ENCODE results near the gene RABGAP1L. TPM values are rescaled to one million over a fixed set of nuclear protein-coding genes. Genes with fewer than 3 reads are reported as not detected.
A peak's percentile ranks its signal among the peaks of the same experiment; 100 is the strongest.

Gene RABGAP1L
- polyA plus RNA-seq, 3 donors = 35.2 to 75.3 (median 63.3) TPM

- peaks cover 52% of the 10 kb centered on the region for H4K20me1 ChIP-seq (ENCODE audit: insufficient read depth, low read length)
- no peak for TF ChIP-seq CTCF (IDR thresholded peaks at IDR 0.05)
- no peaks in the 10 kb centered on the region for H3K27me3 Mint-ChIP-seq (ENCODE audit: low read depth in 3 of 3)
- intact Hi-C loops (cut with micrococcal nuclease) = loop anchor here in 1 of 2 donors (10.0 kb wide), 1 partner anchor 980 kb away; the partner anchor contains the start of gene RC3H1
- peaks cover 34% of the 10 kb centered on the region for H3K4me1 Mint-ChIP-seq
- no peak overlapping the region for H3K4me3 Mint-ChIP-seq
- peaks cover 35 to 47% of the 10 kb centered on the region in 2 donors for H3K36me3 Mint-ChIP-seq
- H2AFZ ChIP-seq (ENCODE audit: insufficient read depth, low read depth, low read length, poor library complexity, severe bottlenecking) = no peak overlapping the region
- WGBS (ENCODE audit: insufficient coverage) = 95% methylated on average over 8 of the region's 8 CpGs
- no peaks in the 10 kb centered on the region for H3K9me3 Mint-ChIP-seq
- H3K4me3 ChIP-seq (replicated peaks in 1 of 3; ENCODE audit: low read depth in 2 of 3, low read length in 3 of 3) = no peak overlapping the region
- H3K4me1 ChIP-seq (ENCODE audit: control insufficient read depth in 1 of 2, insufficient read depth in 2 of 2, low read length in 2 of 2) = peaks cover 19 to 33% of the 10 kb centered on the region in 2 donors
- peak overlapping the region in 1 of 2 donors; percentile 60 for H3K27ac ChIP-seq (ENCODE audit: low read depth in 1 of 2, low read length in 2 of 2)
- peaks cover 90% of the 10 kb centered on the region for H3K79me2 ChIP-seq (ENCODE audit: insufficient read depth, low read length)
- H3K4me2 ChIP-seq (replicated peaks; ENCODE audit: extremely low read depth, low read length, poor library complexity, severe bottlenecking) = no peak overlapping the region
- no peak for DNase-seq
- peak overlapping the region in 1 of 7 donors; percentile 0 for H3K27ac Mint-ChIP-seq
- H3K9ac ChIP-seq (ENCODE audit: insufficient read depth, low read length, poor library complexity, severe bottlenecking) = no peak overlapping the region
- H3K27me3 ChIP-seq (ENCODE audit: control insufficient read depth in 2 of 2, insufficient read depth in 2 of 2, low read length in 2 of 2) = no peaks in the 10 kb centered on the region
- H3K36me3 ChIP-seq (replicated peaks in 1 of 2; ENCODE audit: control insufficient read depth in 1 of 2, insufficient read depth in 2 of 2, low read length in 2 of 2) = peaks cover 32 to 54% of the 10 kb centered on the region in 2 donors
- H3K9me3 ChIP-seq (replicated peaks in 1 of 2; ENCODE audit: control insufficient read depth in 1 of 2, insufficient read depth in 1 of 2, low read length in 2 of 2) = no peaks in the 10 kb centered on the region
Observed at GRCh38 chr1:175005085-175005783, 845.9 kb downstream of the RABGAP1L start.

GRCh38 chr1:175009532-175009931 lies 850.2 kb downstream of the RABGAP1L start:
- Histone ChIP-seq H3K79me2 (ENCODE audit: insufficient read depth, low read length) (peaks cover 47% of the 10 kb centered on the region), H3K9ac (ENCODE audit: insufficient read depth, low read length, poor library complexity, severe bottlenecking) (no peak overlapping the region), H3K4me3 (replicated peaks in 1 of 3; ENCODE audit: low read depth in 2 of 3, low read length in 3 of 3) (no peak overlapping the region), H3K27me3 (ENCODE audit: control insufficient read depth in 2 of 2, insufficient read depth in 2 of 2, low read length in 2 of 2) (no peaks in the 10 kb centered on the region), H3K36me3 (replicated peaks in 1 of 2; ENCODE audit: control insufficient read depth in 1 of 2, insufficient read depth in 2 of 2, low read length in 2 of 2) (peaks cover 74 to 97% of the 10 kb centered on the region in 2 donors), H3K27ac (ENCODE audit: low read depth in 1 of 2, low read length in 2 of 2) (no peak overlapping the region), H4K20me1 (ENCODE audit: insufficient read depth, low read length) (peaks cover 25% of the 10 kb centered on the region), H2AFZ (ENCODE audit: insufficient read depth, low read depth, low read length, poor library complexity, severe bottlenecking) (no peak overlapping the region), H3K9me3 (replicated peaks in 1 of 2; ENCODE audit: control insufficient read depth in 1 of 2, insufficient read depth in 1 of 2, low read length in 2 of 2) (no peaks in the 10 kb centered on the region), H3K4me1 (ENCODE audit: control insufficient read depth in 1 of 2, insufficient read depth in 2 of 2, low read length in 2 of 2) (peaks cover 0 to under 1% of the 10 kb centered on the region in 2 donors), H3K4me2 (replicated peaks; ENCODE audit: extremely low read depth, low read length, poor library complexity, severe bottlenecking) (no peak overlapping the region)
- WGBS (ENCODE audit: insufficient coverage) = 94% methylated on average over 3 of the region's 10 CpGs
- Mint-ChIP-seq H3K4me3 (no peak overlapping the region), H3K4me1 (peaks cover under 1% of the 10 kb centered on the region), H3K9me3 (no peaks in the 10 kb centered on the region), H3K27ac (peak overlapping the region in 1 of 7 donors; percentile 7), H3K36me3 (peaks cover 70 to 77% of the 10 kb centered on the region in 2 donors), H3K27me3 (ENCODE audit: low read depth in 3 of 3) (no peaks in the 10 kb centered on the region)
- no peak for DNase-seq
- TF ChIP-seq CTCF (IDR thresholded peaks at IDR 0.05) = no peak
- intact Hi-C loops (cut with micrococcal nuclease) = loop anchor here in 1 of 2 donors (10.0 kb wide), 1 partner anchor 985 kb away; the partner anchor contains the start of gene RC3H1

Measured in CD14-positive monocyte (primary cell).